Effector CD4-positive, alpha-beta T cell (primary cell): Measurements from ENCODE around the gene WDR73.

Experiments
- DNase-seq: peaks from one replicate; pipeline ENCODE4 v3.0.0-alpha.2; 2020

The WDR73 gene

GRCh38 chr15:84609818-84610525 is 44.1 kb downstream of the WDR73 start:
- DNase-seq = no peak

- no peak for DNase-seq
These were observed 45.3 kb downstream of the WDR73 start for GRCh38 chr15:84608707-84609284.

GRCh38 chr15:84606653-84607120 is 47.4 kb downstream of the WDR73 start:
- no peak for DNase-seq

- no peak for DNase-seq
These were observed 48.6 kb downstream of the WDR73 start for GRCh38 chr15:84605554-84605882.

GRCh38 chr15:84604826-84605553 is 49.1 kb downstream of the WDR73 start:
- DNase-seq = no peak

GRCh38 chr15:84603630-84604379 is 50.3 kb downstream of the WDR73 start:
- DNase-seq = no peak

GRCh38 chr15:84601555-84601838 is 52.6 kb downstream of the WDR73 start:
- DNase-seq = no peak

GRCh38 chr15:84600687-84601554 is 53.2 kb downstream of the WDR73 start, which contains the start of gene ZSCAN2:
Gene ZSCAN2 (plus strand): TSS chr15:84601009. CDS start chr15:84603928, 2,919 bp downstream.
- peak; percentile 92 for DNase-seq

GRCh38 chr15:84600331-84600686 is 53.8 kb downstream of the WDR73 start:
- peak; percentile 51 for DNase-seq

- DNase-seq = no peak
These were observed 54.2 kb downstream of the WDR73 start for GRCh38 chr15:84599906-84600305.

- DNase-seq = no peak
These were observed 55.1 kb downstream of the WDR73 start for GRCh38 chr15:84598993-84599392.

GRCh38 chr15:84598250-84598649 is 55.8 kb downstream of the WDR73 start:
- peak; percentile 15 for DNase-seq

- no peak for DNase-seq
These were observed 56.8 kb downstream of the WDR73 start for GRCh38 chr15:84597296-84597695.

GRCh38 chr15:84595660-84596059 is 58.4 kb downstream of the WDR73 start:
- no peak for DNase-seq

GRCh38 chr15:84594617-84595290 is 59.3 kb downstream of the WDR73 start:
- DNase-seq = no peak

GRCh38 chr15:84591815-84592214 is 62.3 kb downstream of the WDR73 start:
- no peak for DNase-seq

GRCh38 chr15:84590406-84590805 is 63.7 kb downstream of the WDR73 start:
- DNase-seq = no peak
